Measurements from ENCODE around the gene CYFIP2. TPM values are rescaled to one million over a fixed set of nuclear protein-coding genes. Genes with fewer than 3 reads are reported as not detected.

Gene CYFIP2
- total RNA-seq, 1 donor from 2014 or later = 42.9 TPM

DNA sequence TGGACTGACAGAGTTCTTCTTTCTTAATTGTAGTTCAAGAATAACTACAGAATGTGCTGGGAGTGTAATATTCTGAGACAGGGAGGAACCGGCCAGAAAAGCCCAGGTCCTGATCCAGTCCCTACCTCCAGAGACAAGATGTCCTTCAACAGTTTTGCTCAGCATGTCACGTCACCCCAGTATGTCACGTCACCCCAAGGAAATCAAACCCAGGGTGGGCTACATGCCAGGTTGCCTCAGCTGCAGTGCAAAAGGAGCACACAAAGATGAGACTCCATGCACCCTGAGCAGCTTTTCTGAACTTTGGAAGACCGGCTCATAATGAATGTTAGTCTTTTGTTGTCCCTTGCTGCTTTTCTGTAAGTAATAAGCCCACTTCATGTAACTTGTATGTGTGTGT is 168.2 kb downstream of the CYFIP2 start:
- Mint-ChIP-seq H3K27me3 (ENCODE audit: unreplicated experiment) (peaks cover 2% of the 10 kb centered on the region), H3K4me1 (ENCODE audit: unreplicated experiment) (peaks cover 2% of the 10 kb centered on the region), H3K4me3 (ENCODE audit: unreplicated experiment) (no peak overlapping the region), H3K9me3 (ENCODE audit: unreplicated experiment) (no peaks in the 10 kb centered on the region), H3K27ac (ENCODE audit: unreplicated experiment) (no peak overlapping the region), H3K36me3 (ENCODE audit: low read depth, unreplicated experiment) (no peaks in the 10 kb centered on the region)
- TF ChIP-seq, protein P1, sequence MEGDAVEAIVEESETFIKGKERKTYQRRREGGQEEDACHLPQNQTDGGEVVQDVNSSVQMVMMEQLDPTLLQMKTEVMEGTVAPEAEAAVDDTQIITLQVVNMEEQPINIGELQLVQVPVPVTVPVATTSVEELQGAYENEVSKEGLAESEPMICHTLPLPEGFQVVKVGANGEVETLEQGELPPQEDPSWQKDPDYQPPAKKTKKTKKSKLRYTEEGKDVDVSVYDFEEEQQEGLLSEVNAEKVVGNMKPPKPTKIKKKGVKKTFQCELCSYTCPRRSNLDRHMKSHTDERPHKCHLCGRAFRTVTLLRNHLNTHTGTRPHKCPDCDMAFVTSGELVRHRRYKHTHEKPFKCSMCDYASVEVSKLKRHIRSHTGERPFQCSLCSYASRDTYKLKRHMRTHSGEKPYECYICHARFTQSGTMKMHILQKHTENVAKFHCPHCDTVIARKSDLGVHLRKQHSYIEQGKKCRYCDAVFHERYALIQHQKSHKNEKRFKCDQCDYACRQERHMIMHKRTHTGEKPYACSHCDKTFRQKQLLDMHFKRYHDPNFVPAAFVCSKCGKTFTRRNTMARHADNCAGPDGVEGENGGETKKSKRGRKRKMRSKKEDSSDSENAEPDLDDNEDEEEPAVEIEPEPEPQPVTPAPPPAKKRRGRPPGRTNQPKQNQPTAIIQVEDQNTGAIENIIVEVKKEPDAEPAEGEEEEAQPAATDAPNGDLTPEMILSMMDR (IDR thresholded peaks at IDR 0.05; ENCODE audit: unreplicated experiment) = no peak
- no peak for DNase-seq (ENCODE audit: low spot score)

DNA sequence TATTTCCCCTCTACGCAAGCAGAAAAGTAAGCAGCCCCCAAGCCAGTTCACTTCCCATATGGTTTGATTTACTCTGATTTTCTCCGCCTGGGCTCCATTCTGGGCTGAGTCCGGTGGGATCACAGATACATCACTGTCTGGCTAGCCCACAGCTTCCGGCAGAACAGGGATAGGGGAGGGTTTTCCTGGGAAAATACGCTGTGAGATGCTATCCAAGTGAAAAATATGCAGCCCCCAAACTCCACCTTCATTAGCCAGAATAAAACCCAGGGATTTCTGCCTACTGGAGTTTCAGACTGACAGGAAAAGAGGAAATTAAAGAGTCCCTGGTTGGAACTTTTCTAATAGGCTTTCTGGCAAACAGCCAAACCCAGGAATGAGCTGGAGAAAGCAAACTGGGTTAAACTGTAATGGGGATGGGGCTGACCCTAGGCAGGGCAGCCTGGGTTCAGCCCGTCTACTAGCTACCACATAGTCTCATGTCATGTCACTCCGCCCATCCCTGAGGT is 177.2 kb downstream of the CYFIP2 start:
- H3K4me3 Mint-ChIP-seq (ENCODE audit: unreplicated experiment) = no peak overlapping the region
- H3K27ac Mint-ChIP-seq (ENCODE audit: unreplicated experiment) = no peak overlapping the region
- TF ChIP-seq, protein P1 (IDR thresholded peaks at IDR 0.05; ENCODE audit: unreplicated experiment) = no peak
- H3K4me1 Mint-ChIP-seq (ENCODE audit: unreplicated experiment) = peaks cover 8% of the 10 kb centered on the region
- no peaks in the 10 kb centered on the region for H3K27me3 Mint-ChIP-seq (ENCODE audit: unreplicated experiment)
- no peaks in the 10 kb centered on the region for H3K36me3 Mint-ChIP-seq (ENCODE audit: low read depth, unreplicated experiment)
- no peaks in the 10 kb centered on the region for H3K9me3 Mint-ChIP-seq (ENCODE audit: unreplicated experiment)
- DNase-seq (ENCODE audit: low spot score) = no peak

DNA sequence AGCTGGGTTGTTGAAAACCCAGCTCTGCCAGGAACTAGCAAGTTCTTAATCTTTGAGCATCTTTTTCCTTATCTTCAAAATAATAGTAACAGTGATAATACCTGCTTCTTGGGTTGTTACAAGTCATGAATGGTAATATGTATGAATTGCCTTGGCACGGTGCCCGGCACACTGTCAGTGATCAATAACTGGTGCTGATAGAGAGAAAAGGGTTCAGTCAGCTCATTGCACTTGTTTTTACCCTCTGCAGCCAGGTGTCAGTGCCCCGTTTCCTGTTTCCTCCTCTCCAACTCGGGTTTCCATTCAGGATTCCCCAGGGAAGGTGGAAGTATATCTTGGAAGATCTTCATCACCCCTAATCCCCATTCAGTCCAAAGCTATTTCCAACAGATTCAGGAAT is 178.3 kb downstream of the CYFIP2 start:
- no peak overlapping the region for H3K4me3 Mint-ChIP-seq (ENCODE audit: unreplicated experiment)
- H3K36me3 Mint-ChIP-seq (ENCODE audit: low read depth, unreplicated experiment) = no peaks in the 10 kb centered on the region
- DNase-seq (ENCODE audit: low spot score) = no peak
- no peaks in the 10 kb centered on the region for H3K9me3 Mint-ChIP-seq (ENCODE audit: unreplicated experiment)
- no peak overlapping the region for H3K27ac Mint-ChIP-seq (ENCODE audit: unreplicated experiment)
- peaks cover 8% of the 10 kb centered on the region for H3K4me1 Mint-ChIP-seq (ENCODE audit: unreplicated experiment)
- peaks cover 2% of the 10 kb centered on the region for H3K27me3 Mint-ChIP-seq (ENCODE audit: unreplicated experiment)
- TF ChIP-seq, protein P1 (IDR thresholded peaks at IDR 0.05; ENCODE audit: unreplicated experiment) = no peak

Other genes starting within 250 kb of the CYFIP2 start
- not detected for gene HAVCR1, start 207.0 kb upstream of the CYFIP2 start, total RNA-seq (ENCODE audit: unreplicated experiment)
- gene HAVCR2, start 157.1 kb upstream of the CYFIP2 start, total RNA-seq (ENCODE audit: unreplicated experiment) = 0.15 TPM
- 9.5 TPM for gene MED7, start 123.3 kb upstream of the CYFIP2 start, total RNA-seq (ENCODE audit: unreplicated experiment)
- gene GARIN3, start 99.9 kb upstream of the CYFIP2 start, total RNA-seq (ENCODE audit: unreplicated experiment) = not detected
- gene ITK, start 85.3 kb upstream of the CYFIP2 start, total RNA-seq (ENCODE audit: unreplicated experiment) = not detected
- gene NIPAL4, start 194.1 kb downstream of the CYFIP2 start, total RNA-seq (ENCODE audit: unreplicated experiment) = not detected